Cardiac muscle cell (in vitro differentiated cells and primary cell): Measurements from ENCODE around the gene THNSL1. TPM values are rescaled to one million over a fixed set of nuclear protein-coding genes. Genes with fewer than 3 reads are reported as not detected.
"Not testable (repeated sequence)": the region's sequence is repeated elsewhere in the genome, so short reads cannot be mapped to it uniquely, and the experiment has no call there.

Experiments used
- DNase-seq, 2 donors: peaks; one replicate each; pipeline versions ENCODE4 v3.0.0 to v3.0.0-alpha.2; 2010 to 2017; ENCODE audit warnings: low read depth in 1 of 2, low spot score in 1 of 2
- H3K27ac ChIP-seq: fragments of 200-600 bp; sonication (generic); 2 replicates; pipeline ENCODE4 v1.5.1; 2016
- H3K27me3 ChIP-seq: fragments of 200-600 bp; sonication (generic); 2 replicates; pipeline ENCODE4 v1.6.0; 2016; ENCODE audit warnings: control low read depth
- H3K36me3 ChIP-seq: fragments of 200-600 bp; sonication (generic); 2 replicates; pipeline ENCODE4 v1.5.1; 2016; ENCODE audit warnings: control low read depth
- H3K4me1 ChIP-seq: fragments of 200-600 bp; sonication (generic); 2 replicates; pipeline ENCODE4 v1.8.1; 2017; ENCODE audit warnings: low read depth, mild to moderate bottlenecking, mixed run types
- H3K4me3 ChIP-seq: fragments of 200-600 bp; sonication (generic); 2 replicates; pipeline ENCODE4 v1.5.1; 2016; ENCODE audit warnings: mild to moderate bottlenecking
- H3K9me3 ChIP-seq: fragments of 200-600 bp; sonication (generic); 2 replicates; pipeline ENCODE4 v1.5.1; 2017; ENCODE audit warnings: low read depth, mild to moderate bottlenecking, control low read depth
- polyA plus RNA-seq: library from polyadenylated mRNA; unstranded; fragments of >200 nt; fragmentation: Nextera tagmentation; extraction: Ambion mirVana; gene quantifications from 2 replicates; pipeline ENCODE4 v1.2.1, GENCODE V29; 2016
- total RNA-seq: library from RNA; depleted of rRNA; stranded (reverse); fragments of >200 nt; gene quantifications from 2 replicates; pipeline ENCODE4 v1.2.3, GENCODE V29; 2016
- TF ChIP-seq, protein P1 (sequence below): IDR thresholded peaks from 2 replicates; pipeline ENCODE4 v1.5.1; 2012; ENCODE audit warnings: low read depth, mild to moderate bottlenecking, low read length

Gene THNSL1
- total and polyA plus RNA-seq, 2 experiments from 2014 or later = 3.9 to 6.9 TPM

GRCh38 chr10:24991298-24991697, 25.1 kb upstream of the THNSL1 start:
- H3K4me1 ChIP-seq = peaks cover 5% of the 10 kb centered on the region
- TF ChIP-seq, protein P1, sequence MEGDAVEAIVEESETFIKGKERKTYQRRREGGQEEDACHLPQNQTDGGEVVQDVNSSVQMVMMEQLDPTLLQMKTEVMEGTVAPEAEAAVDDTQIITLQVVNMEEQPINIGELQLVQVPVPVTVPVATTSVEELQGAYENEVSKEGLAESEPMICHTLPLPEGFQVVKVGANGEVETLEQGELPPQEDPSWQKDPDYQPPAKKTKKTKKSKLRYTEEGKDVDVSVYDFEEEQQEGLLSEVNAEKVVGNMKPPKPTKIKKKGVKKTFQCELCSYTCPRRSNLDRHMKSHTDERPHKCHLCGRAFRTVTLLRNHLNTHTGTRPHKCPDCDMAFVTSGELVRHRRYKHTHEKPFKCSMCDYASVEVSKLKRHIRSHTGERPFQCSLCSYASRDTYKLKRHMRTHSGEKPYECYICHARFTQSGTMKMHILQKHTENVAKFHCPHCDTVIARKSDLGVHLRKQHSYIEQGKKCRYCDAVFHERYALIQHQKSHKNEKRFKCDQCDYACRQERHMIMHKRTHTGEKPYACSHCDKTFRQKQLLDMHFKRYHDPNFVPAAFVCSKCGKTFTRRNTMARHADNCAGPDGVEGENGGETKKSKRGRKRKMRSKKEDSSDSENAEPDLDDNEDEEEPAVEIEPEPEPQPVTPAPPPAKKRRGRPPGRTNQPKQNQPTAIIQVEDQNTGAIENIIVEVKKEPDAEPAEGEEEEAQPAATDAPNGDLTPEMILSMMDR = no peak
- H3K36me3 ChIP-seq = no peaks in the 10 kb centered on the region
- H3K4me3 ChIP-seq = no peak overlapping the region
- H3K27ac ChIP-seq = no peak overlapping the region
- H3K27me3 ChIP-seq = no peaks in the 10 kb centered on the region
- no peaks in the 10 kb centered on the region for H3K9me3 ChIP-seq
- no peak for DNase-seq

- no peak overlapping the region for H3K27ac ChIP-seq
- DNase-seq = no peak
- H3K4me1 ChIP-seq = peaks cover 5% of the 10 kb centered on the region
- no peaks in the 10 kb centered on the region for H3K9me3 ChIP-seq
- H3K4me3 ChIP-seq = no peak overlapping the region
- TF ChIP-seq, protein P1 = no peak
- no peaks in the 10 kb centered on the region for H3K36me3 ChIP-seq
- no peaks in the 10 kb centered on the region for H3K27me3 ChIP-seq
These were observed 23.8 kb upstream of the THNSL1 start for GRCh38 chr10:24992512-24993133.

DNA sequence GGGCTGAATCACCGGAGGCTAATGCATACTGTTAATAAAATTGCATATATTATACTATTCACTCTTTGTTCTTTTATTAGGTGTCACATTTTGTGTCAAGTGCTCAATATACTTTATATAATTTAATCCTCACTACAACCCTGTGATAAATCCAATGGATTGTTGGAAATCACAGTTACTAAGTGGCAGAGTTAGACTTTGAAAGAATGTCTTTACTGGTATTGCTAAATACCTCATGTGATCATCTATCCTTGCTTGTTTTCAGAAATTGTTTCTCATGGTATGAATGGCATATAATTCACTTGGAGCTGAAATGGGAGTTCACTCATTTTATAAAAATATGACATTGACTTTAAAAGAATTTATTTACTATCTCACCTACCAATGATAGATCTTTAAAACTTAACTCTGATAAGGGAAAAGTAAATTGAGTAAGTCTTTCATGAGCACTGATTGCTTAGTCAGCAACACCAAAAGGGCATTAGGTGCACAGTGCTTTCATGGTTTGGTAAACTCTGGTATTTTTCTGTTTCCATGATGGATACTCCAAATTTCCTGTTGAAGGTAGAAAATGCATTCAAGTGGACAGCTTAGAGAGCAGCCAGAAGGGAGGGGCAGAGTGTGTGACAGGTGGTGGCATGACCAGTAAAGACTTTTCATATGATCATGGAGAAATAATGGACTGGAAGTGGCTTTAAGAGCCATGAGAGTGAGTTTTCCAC, 23.0 kb upstream of the THNSL1 start:
- no peak for DNase-seq
- TF ChIP-seq, protein P1 = no peak
- peaks cover 4% of the 10 kb centered on the region for H3K4me1 ChIP-seq
- H3K27me3 ChIP-seq = no peaks in the 10 kb centered on the region
- no peak overlapping the region for H3K4me3 ChIP-seq
- no peak overlapping the region for H3K27ac ChIP-seq
- no peaks in the 10 kb centered on the region for H3K9me3 ChIP-seq
- H3K36me3 ChIP-seq = no peaks in the 10 kb centered on the region

- Histone ChIP-seq H3K36me3 (no peaks in the 10 kb centered on the region), H3K27me3 (no peaks in the 10 kb centered on the region), H3K4me1 (no peaks in the 10 kb centered on the region), H3K9me3 (no peaks in the 10 kb centered on the region), H3K27ac (no peak overlapping the region), H3K4me3 (no peak overlapping the region)
- no peak for DNase-seq
- TF ChIP-seq, protein P1 = no peak
These were observed 21.3 kb upstream of the THNSL1 start for GRCh38 chr10:24995072-24995471.

- TF ChIP-seq, protein P1 = no peak
- DNase-seq = no peak
- H3K27ac ChIP-seq = no peak overlapping the region
- H3K27me3 ChIP-seq = no peaks in the 10 kb centered on the region
- H3K4me3 ChIP-seq = no peak overlapping the region
- no peaks in the 10 kb centered on the region for H3K4me1 ChIP-seq
- no peaks in the 10 kb centered on the region for H3K36me3 ChIP-seq
- no peaks in the 10 kb centered on the region for H3K9me3 ChIP-seq
These were observed 18.4 kb upstream of the THNSL1 start for GRCh38 chr10:24998044-24998443.

DNA sequence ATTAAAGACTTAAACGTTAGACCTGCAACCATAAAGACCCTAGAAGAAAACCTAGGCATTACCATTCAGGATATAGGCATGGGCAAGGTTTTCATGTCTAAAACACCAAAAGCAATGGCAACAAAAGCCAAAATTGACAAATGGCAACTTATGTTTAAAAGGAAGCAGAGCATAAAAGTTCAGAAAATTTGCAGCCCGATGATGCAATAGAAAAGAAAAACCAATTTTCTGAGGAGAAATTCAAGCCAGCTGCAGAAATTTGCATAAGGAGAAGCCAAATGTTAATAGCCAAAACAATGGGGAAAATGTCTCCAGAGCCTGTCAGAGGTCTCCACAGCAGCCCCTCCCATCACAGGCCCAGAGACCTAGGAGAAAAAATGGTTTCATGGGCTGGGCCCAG, 4.8 kb upstream of the THNSL1 start:
- not testable (repeated sequence) for H3K27ac ChIP-seq, H3K9me3 ChIP-seq, DNase-seq, H3K4me3 ChIP-seq, H3K36me3 ChIP-seq, H3K27me3 ChIP-seq, H3K4me1 ChIP-seq
